Lower leg skin (tissue), 4 donors: ENCODE data around the gene EFNA4. TPM values are rescaled to one million over a fixed set of nuclear protein-coding genes. Genes with fewer than 3 reads are reported as not detected.

ENCODE experiments used
- DNase-seq, 2 donors: peaks; one replicate each; pipeline ENCODE4 v3.0.0-alpha.2; 2019; ENCODE audit warnings: low spot score in 2 of 2
- H3K4me3 ChIP-seq: fragments of 200-600 bp; sonication (generic); 2 replicates; pipeline ENCODE4 v1.5.1; 2017; ENCODE audit warnings: mild to moderate bottlenecking, low read depth; ENCODE audit not compliant: poor library complexity, severe bottlenecking
- CTCF ChIP-seq, 3 donors: fragments of 450-650 bp; IDR thresholded peaks; one replicate each; pipeline ENCODE4 v1.5.1; 2016; ENCODE audit warnings: antibody characterized with exemption in 3 of 3, mild to moderate bottlenecking in 3 of 3, moderate library complexity in 2 of 3
- POLR2A ChIP-seq, 2 donors: fragments of 450-650 bp; IDR thresholded peaks; one replicate each; pipeline ENCODE4 v1.6.1; 2016 to 2017; ENCODE audit warnings: antibody characterized with exemption in 2 of 2, mild to moderate bottlenecking in 1 of 2, moderate library complexity in 1 of 2
- whole genome bisulfite sequencing, 2 donors: methylation state at CpG; one replicate each; pipeline ENCODE4 v1.1.5; 2018; 5-methylcytosine and 5-hydroxymethylcytosine counted together
- intact Hi-C: fragments of 100-400 bp; cut with DNase I; formaldehyde crosslinking; loops from one replicate; pipeline ENCODE4 v1.15.0; 2023; ENCODE audit warnings: low total_unique reads
- total RNA-seq, 4 donors: library from RNA; depleted of rRNA; stranded (reverse); fragments of >200 nt; gene quantifications; one replicate each; pipeline ENCODE4 v1.1.0, GENCODE V29; 2016

EFNA4 gene
- total RNA-seq, 4 donors from 2014 or later, result 29.5 to 66.6 (median 52.9) TPM

- no peak overlapping the region for H3K4me3 ChIP-seq
- DNase-seq, result no peak
- WGBS, 2 donors, result 78 to 83% methylated on average over 7 of the region's 7 CpGs
- TF ChIP-seq POLR2A (IDR thresholded peaks at IDR 0.05) (no peak), CTCF (IDR thresholded peaks at IDR 0.05) (no peak)
- intact Hi-C loops, result no loop called here
Observed at GRCh38 chr1:155099331-155099730, 35.8 kb downstream of the EFNA4 start.

GRCh38 chr1:155103325-155103724 lies 39.8 kb downstream of the EFNA4 start:
- 73 to 75% methylated on average over 9 of the region's 9 CpGs for WGBS, 2 donors
- TF ChIP-seq CTCF (IDR thresholded peaks at IDR 0.05) (no peak), POLR2A (IDR thresholded peaks at IDR 0.05) (no peak)
- intact Hi-C loops, result no loop called here
- no peak for DNase-seq
- no peak overlapping the region for H3K4me3 ChIP-seq

GRCh38 chr1:155104605-155105534 lies 41.3 kb downstream of the EFNA4 start:
- H3K4me3 ChIP-seq, result no peak overlapping the region
- intact Hi-C loops, result no loop called here
- WGBS, 2 donors, result 83 to 84% methylated on average over 7 of the region's 7 CpGs
- no peak for DNase-seq
- no peak for TF ChIP-seq POLR2A (IDR thresholded peaks at IDR 0.05)
- TF ChIP-seq CTCF (IDR thresholded peaks at IDR 0.05), result no peak

GRCh38 chr1:155105604-155106011 lies 42.1 kb downstream of the EFNA4 start:
- TF ChIP-seq POLR2A (IDR thresholded peaks at IDR 0.05) (no peak), CTCF (IDR thresholded peaks at IDR 0.05) (no peak)
- no peak for DNase-seq
- intact Hi-C loops, result no loop called here
- H3K4me3 ChIP-seq, result no peak overlapping the region
- WGBS, 2 donors, result 77 to 81% methylated on average over 7 of the region's 7 CpGs

- intact Hi-C loops, result no loop called here
- TF ChIP-seq POLR2A (IDR thresholded peaks at IDR 0.05), result no peak
- no peak for DNase-seq
- WGBS, 2 donors, result 85 to 89% methylated on average over 6 of the region's 6 CpGs
- H3K4me3 ChIP-seq, result no peak overlapping the region
Observed at GRCh38 chr1:155106862-155107261, 43.3 kb downstream of the EFNA4 start.

- no peak for DNase-seq
- TF ChIP-seq CTCF (IDR thresholded peaks at IDR 0.05) (no peak), POLR2A (IDR thresholded peaks at IDR 0.05) (no peak)
- intact Hi-C loops, result no loop called here
- no peak overlapping the region for H3K4me3 ChIP-seq
- 83 to 85% methylated on average over 12 of the region's 12 CpGs for WGBS, 2 donors
Observed at GRCh38 chr1:155107309-155108264, 44.0 kb downstream of the EFNA4 start.
